IPS DF 6.9 (cell line): ENCODE results near the gene UBE2O.

Source experiments
- DNase-seq: peaks from one replicate; pipeline ENCODE4 v3.0.0-alpha.2; 2013; ENCODE audit warnings: low read depth, low spot score
- H3K27ac ChIP-seq: one replicate; pipeline ENCODE4 v1.5.1; 2013; ENCODE audit warnings: low read length, control low read depth
- H3K27me3 ChIP-seq: 2 replicates; pipeline ENCODE4 v1.6.1; 2013; ENCODE audit warnings: mild to moderate bottlenecking, low read length; ENCODE audit not compliant: control insufficient read depth, insufficient read depth
- H3K36me3 ChIP-seq: 2 replicates; pipeline ENCODE4 v1.6.1; 2013; ENCODE audit warnings: low read length; ENCODE audit not compliant: control insufficient read depth, insufficient read depth
- H3K4me1 ChIP-seq: 2 replicates; pipeline ENCODE4 v1.6.1; 2013; ENCODE audit warnings: low read length; ENCODE audit not compliant: control insufficient read depth, insufficient read depth
- H3K4me3 ChIP-seq: 2 replicates; pipeline ENCODE4 v1.5.1; 2013; ENCODE audit warnings: mild to moderate bottlenecking, low read length
- H3K9me3 ChIP-seq: 2 replicates; pipeline ENCODE4 v1.6.1; 2013; ENCODE audit warnings: low read length, inconsistent platforms; ENCODE audit not compliant: control insufficient read depth, insufficient read depth
- WGBS: extraction: QIAGEN DNeasy Blood & Tissue Kit; methylation state at CpG from one replicate; pipeline ENCODE4 v1.1.7; 2013; ENCODE audit warnings: mixed read lengths, missing lambda C conversion rate; ENCODE audit not compliant: insufficient read length, insufficient coverage; 5-methylcytosine and 5-hydroxymethylcytosine counted together

UBE2O gene

DNA sequence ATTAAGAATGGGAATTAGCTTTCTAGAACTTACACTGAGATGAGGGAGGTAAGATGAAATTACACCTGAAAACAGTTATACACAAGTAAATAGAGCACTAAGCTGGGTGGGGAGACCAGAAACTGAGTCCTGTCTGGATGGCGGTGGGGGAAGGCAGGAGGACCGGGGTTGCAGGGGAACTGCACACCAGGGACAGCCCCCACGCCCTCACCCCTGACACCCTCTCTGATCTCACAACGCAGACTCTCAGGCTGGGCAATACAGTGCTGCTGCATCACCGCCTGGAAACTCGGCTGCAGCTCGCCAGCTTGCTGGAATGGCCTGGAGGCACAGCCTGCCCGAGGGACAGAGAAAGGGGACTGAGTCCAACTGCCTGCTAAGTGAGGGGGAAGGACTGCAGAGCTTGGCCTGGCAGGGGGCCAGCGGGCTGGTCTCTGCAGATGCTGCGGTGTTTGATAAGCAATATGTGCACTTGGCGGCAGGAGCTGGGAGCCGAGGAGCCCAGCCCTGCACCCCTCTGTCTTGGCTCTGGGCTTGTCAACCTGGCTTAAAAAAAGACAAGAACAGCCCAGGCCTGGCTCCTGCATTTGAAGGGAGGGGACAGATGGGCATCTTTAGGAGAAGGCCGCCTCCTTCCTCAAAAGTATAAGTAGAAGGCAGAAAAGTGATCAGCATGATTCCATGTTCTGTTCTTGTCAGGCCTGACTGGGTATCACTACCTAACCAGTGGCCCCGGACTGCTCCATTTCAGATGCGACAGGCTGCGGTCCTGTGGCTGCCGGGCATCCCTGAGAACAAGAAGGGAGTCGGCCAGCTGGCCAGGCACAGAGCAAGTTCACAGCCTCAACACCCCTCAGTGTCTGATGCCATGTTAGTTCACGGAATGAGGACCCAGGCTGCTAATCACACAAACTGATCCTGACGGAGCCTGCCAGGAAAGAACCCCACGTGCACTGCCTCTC is 38.3 kb downstream of the UBE2O start:
- Histone ChIP-seq H3K9me3 (no peaks in the 10 kb centered on the region), H3K4me3 (no peak overlapping the region), H3K27me3 (no peaks in the 10 kb centered on the region), H3K27ac (no peak overlapping the region), H3K36me3 (no peaks in the 10 kb centered on the region), H3K4me1 (0 out of 2 replicates have a peak, but pooled peaks cover 3% of the 10 kb centered on the region)
- no CpG with 5 or more reads among the region's 21 CpGs for WGBS
- DNase-seq = no peak

DNA sequence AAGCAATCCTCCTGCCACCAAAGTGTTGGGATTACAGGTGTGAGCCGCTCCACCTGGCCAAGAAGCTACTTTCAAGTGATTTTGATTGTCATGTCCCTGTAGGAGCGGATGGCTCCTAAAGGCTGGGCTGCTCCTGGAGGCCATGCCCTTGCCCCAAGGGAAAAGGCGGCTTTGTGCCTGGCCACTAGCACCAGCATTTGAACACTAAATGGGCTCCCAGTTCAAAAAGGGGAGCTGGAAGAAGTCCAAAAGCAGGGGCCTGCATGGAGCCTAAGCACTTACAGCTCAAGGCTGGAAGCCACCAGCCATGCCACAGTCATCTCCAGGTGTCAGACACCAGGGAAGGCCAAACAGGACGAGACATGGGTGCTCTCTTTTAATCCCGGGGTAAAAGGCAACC is 41.7 kb downstream of the UBE2O start:
- Histone ChIP-seq H3K27me3 (no peaks in the 10 kb centered on the region), H3K27ac (no peak overlapping the region), H3K36me3 (no peaks in the 10 kb centered on the region), H3K9me3 (no peaks in the 10 kb centered on the region), H3K4me3 (no peak overlapping the region), H3K4me1 (0 out of 2 replicates have a peak, but pooled peaks cover 3% of the 10 kb centered on the region)
- no peak for DNase-seq
- whole genome bisulfite sequencing = no CpG with 5 or more reads among the region's 5 CpGs

DNA sequence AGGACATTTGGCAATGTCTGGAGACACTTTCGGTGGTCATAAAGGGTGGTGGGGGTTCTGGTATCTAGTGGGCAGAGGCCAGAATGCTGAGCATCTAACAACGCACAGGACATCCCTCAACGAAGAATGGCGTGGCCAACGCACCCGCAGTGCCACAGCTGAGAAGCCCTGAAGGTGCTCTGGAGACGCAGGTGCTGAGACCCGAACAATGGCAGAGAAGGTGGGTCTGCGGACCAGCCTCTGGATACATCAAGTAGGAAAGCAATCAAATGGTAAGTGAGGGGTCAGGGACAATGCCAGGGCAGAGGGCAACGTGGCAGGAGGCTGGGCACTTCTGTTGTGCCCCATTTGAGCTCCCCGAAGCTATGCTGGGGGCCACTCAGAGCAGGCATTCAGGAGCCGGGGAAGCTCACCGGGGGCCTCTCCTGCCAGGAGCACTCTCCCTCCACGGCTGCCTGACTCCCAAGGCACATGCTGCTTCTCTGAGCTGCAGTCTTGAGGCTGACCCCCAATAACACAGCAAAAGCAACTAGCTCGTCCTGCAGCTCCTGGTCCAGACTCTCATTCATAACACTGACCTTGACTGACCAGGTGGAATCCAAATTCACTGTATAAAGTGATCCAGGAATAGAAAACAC is 42.5 kb downstream of the UBE2O start:
- Histone ChIP-seq H3K9me3 (no peaks in the 10 kb centered on the region), H3K27me3 (no peaks in the 10 kb centered on the region), H3K4me1 (0 out of 2 replicates have a peak, but pooled peaks cover 3% of the 10 kb centered on the region), H3K27ac (no peak overlapping the region), H3K4me3 (no peak overlapping the region), H3K36me3 (no peaks in the 10 kb centered on the region)
- no CpG with 5 or more reads among the region's 15 CpGs for WGBS
- DNase-seq = no peak

DNA sequence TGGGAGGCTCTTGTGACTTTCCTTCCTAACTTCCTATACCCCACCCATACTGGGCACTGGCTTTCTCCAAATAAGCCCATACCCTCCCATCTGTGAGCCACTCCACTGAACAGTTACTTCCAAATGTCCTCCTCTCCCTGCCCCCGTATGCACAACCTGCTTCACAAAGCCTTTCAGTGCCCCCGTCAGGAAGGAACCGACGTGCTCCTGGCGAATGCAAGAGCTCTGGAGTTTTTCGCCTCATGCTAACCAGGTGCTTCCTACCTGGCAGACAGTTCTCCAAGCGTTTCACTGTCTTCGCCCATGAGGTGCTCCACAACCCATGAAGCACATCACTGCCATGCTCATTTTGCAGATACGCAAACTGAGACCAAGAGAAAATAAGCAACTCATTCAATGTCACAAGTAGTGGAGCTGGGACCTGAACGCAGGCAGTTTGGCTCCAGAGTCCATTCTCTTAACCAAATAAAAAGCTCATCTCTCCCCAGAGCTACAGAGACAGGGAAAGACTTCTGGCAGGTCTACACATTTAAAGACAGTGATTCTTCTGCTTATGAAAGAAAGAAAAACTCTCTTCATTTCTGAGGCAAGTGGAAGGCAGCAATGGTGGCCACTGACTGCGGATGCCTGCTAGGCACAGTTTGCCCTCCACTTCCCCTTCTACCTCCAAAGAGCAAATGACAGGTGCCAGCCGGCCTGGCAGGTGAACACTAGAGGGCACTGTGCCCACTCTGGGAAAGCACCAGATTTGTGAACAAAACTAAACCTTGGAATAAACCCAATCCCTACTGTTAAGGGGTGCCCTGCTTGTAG is 44.7 kb downstream of the UBE2O start:
- H3K36me3 ChIP-seq = no peaks in the 10 kb centered on the region
- DNase-seq = no peak
- H3K27ac ChIP-seq = no peak overlapping the region
- H3K27me3 ChIP-seq = no peaks in the 10 kb centered on the region
- no CpG with 5 or more reads among the region's 12 CpGs for WGBS
- no peaks in the 10 kb centered on the region for H3K9me3 ChIP-seq
- no peaks in the 10 kb centered on the region for H3K4me1 ChIP-seq
- no peak overlapping the region for H3K4me3 ChIP-seq

GRCh38 chr17:76407509-76407908 is 45.4 kb downstream of the UBE2O start:
- no peak overlapping the region for H3K4me3 ChIP-seq
- peaks cover 3% of the 10 kb centered on the region for H3K36me3 ChIP-seq
- no peak overlapping the region for H3K27ac ChIP-seq
- H3K4me1 ChIP-seq = no peaks in the 10 kb centered on the region
- H3K27me3 ChIP-seq = no peaks in the 10 kb centered on the region
- H3K9me3 ChIP-seq = no peaks in the 10 kb centered on the region
- no CpG with 5 or more reads among the region's 4 CpGs for WGBS
- no peak for DNase-seq

DNA sequence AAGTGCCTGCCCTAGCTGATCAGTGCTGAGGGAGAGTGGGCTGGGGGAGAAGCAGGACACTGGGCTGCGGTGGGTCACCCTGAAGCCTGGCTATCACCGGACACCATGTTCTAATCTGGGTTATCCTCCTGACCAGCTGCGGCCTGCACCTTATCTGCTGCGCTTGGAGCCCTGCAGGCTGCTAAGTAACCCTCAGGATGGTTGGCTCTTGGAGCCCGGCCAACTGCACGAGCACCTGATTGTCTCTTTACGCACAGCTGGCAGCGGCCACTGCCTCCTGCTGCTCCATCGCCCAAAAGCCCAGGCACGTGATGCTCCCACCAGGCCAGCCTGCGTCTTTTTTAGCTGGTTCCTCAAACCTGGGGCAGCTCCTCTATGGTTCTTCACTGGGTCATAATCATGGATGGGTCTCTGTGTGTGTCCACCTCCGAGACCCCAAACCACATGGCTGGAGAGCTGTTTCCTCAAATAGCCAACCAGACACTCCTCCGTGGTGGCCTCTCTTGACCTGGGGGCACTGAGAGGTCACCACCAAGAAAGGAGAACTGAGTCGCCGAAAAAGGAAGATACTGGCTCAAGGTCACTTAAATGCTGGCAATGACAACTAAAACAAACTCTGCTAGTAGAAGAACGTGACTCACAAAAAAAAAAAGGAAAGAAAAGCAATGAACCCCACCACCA is 46.8 kb downstream of the UBE2O start:
- Histone ChIP-seq H3K27me3 (no peaks in the 10 kb centered on the region), H3K27ac (no peak overlapping the region), H3K9me3 (no peaks in the 10 kb centered on the region), H3K4me1 (no peaks in the 10 kb centered on the region), H3K4me3 (no peak overlapping the region), H3K36me3 (peaks cover 10% of the 10 kb centered on the region)
- WGBS = no CpG with 5 or more reads among the region's 16 CpGs
- no peak for DNase-seq

DNA sequence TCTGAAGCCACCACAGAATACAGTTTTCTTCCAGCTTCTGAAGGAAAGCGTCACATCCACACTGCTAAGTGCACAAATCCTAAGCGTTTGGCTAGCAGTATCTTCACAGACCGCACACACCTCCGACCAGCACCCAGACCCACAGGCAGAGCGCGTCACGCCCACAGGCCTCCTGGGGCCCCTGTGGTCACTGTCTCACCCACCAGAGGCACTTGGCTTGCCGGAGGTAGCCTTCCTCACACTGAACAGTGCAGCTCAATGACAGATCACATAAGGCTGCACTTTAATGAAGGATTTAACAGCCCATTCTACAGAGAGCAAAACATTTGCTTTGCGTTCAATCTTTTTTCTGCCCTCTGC is 47.4 kb downstream of the UBE2O start:
- Histone ChIP-seq H3K4me1 (no peaks in the 10 kb centered on the region), H3K27ac (no peak overlapping the region), H3K4me3 (no peak overlapping the region), H3K9me3 (no peaks in the 10 kb centered on the region), H3K36me3 (peaks cover 15% of the 10 kb centered on the region), H3K27me3 (no peaks in the 10 kb centered on the region)
- WGBS = no CpG with 5 or more reads among the region's 9 CpGs
- no peak for DNase-seq

DNA sequence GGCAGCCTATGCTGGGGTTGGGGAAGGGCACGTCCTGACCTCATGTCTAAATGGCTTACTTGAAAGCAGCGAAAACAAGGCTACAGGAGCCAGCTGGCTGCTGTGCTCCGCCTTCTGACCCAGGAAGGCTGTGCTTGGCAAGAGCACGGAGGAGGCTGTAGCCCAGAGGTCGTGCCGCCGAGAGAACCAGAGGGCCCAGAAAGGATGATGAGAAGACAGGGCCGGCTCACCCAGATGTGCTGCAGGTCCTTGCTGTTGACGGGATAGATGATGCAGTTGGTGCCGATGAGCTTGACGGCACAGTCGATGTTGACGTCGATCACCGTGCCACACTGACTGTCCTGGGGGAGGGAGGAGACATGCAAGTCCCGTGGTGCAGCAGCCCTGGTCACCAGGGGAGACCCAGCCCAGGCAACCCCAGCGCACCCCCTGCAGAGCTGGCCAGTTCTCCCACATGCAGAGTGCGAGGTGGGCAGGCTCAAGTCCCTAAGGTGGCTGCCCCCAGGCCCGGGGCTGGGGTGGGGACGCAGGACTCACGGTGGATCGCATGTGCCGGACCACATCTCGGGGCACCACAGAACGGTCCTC is 47.9 kb downstream of the UBE2O start:
- H3K4me1 ChIP-seq = no peaks in the 10 kb centered on the region
- peaks cover 20% of the 10 kb centered on the region for H3K36me3 ChIP-seq
- WGBS = no CpG with 5 or more reads among the region's 25 CpGs

GRCh38 chr17:76404256-76404655 is 48.7 kb downstream of the UBE2O start:
- H3K4me1 ChIP-seq = no peaks in the 10 kb centered on the region
- no peak for DNase-seq
- no peaks in the 10 kb centered on the region for H3K27me3 ChIP-seq
- no peak overlapping the region for H3K4me3 ChIP-seq
- H3K9me3 ChIP-seq = no peaks in the 10 kb centered on the region
- WGBS = no CpG with 5 or more reads among the region's 6 CpGs
- H3K27ac ChIP-seq = no peak overlapping the region
- peaks cover 28% of the 10 kb centered on the region for H3K36me3 ChIP-seq

More for the DNA sequence above, 47.9 kb downstream of the UBE2O start:
- H3K4me3 ChIP-seq = no peak overlapping the region
- no peaks in the 10 kb centered on the region for H3K9me3 ChIP-seq
- no peak overlapping the region for H3K27ac ChIP-seq
- no peaks in the 10 kb centered on the region for H3K27me3 ChIP-seq
- no peak for DNase-seq
